Non-pigmented ciliary epithelial cell (primary cell): ENCODE results near the gene SUFU.

ENCODE experiments used
- DNase-seq: peaks from one replicate; pipeline ENCODE4 v3.0.0-alpha.2; 2010; ENCODE audit warnings: low read depth

The SUFU gene

DNA sequence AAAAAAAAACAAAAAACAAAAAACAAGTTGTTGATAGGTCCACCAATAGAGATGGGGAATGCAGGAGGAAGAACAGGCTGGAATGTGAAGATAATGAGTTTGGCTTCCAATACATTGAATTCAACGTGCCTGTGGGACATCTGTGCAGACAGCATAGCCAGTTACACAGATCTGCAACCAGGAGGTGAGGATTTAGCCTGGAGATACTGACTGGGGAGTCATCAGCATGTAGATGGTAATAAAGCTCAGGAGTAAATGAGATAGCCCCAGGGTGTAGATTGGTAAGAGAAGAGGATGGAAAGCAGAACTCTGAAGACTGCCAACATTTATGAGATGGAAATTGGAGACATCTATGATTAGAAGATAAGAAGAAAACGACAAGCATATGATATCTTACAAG is 135.8 kb downstream of the SUFU start:
- no peak for DNase-seq

GRCh38 chr10:102641402-102641801 is 137.6 kb downstream of the SUFU start:
- DNase-seq: no peak

GRCh38 chr10:102641880-102642735 is 138.3 kb downstream of the SUFU start:
- DNase-seq: peak; percentile 87

DNA sequence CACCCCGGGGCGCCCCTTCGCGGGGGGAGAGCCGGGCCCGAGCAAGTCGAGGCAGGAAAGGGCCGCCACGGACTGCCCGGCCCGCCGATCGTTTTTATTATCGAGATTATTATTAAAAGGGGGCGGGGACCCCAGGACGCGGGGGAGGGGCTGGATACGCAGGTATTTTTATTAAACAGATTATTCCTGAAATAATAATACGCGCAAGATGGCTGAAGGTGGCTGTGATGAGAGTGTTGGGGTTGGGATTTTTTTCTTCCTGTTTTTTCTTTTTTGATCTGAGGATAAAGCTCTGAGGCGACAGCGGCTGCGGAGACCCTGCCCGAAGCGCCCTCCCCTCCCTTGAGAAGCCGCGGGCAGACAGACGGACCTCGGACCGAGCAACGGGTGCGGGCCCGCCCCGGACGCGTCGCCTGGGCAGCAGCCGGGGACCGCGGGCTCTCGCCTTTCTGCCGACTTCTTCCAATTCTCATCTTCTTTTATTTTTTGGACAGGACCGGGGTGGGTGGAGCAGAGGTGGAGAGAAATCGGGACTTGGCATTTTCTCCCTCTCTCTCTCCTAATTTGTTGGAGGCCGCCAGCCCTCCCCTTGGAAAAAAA is 139.1 kb downstream of the SUFU start:
- no peak for DNase-seq

GRCh38 chr10:102643336-102644065 is 139.7 kb downstream of the SUFU start:
- DNase-seq: no peak

DNA sequence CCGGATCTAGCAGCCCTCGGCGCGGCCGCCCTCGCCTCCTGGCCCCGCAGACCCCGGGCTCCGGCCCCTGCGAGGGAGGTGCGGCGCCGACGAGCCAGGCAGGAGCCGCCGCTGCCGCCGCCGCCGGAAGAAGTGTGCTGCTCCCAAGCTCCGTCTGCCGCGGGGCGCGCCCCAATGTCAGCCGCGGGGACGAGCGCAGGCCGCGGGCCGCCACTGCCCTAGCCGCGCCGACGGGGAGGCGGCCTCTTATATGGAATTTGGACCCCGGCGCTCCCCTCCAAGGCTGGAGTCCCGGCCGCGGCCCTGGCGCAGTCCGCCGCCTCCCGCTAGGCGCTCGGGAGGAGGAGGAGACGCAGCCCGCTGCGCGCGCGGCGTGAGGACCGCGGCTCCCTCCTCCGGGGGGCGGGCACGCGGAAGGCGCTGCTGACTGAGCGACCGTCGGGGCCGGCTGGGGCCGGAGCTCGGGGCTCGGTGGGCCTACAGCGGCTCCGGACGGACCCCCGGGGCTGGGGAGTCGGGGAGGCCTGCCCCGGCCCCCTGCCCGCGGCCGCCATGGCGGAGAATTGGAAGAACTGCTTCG is 140.4 kb downstream of the SUFU start, which contains the start of gene TRIM8:
Gene TRIM8 (plus strand): TSS at position 414 of the 580 bp plus-strand sequence. CDS start 139 bp downstream, at position 553.
- DNase-seq: no peak

DNA sequence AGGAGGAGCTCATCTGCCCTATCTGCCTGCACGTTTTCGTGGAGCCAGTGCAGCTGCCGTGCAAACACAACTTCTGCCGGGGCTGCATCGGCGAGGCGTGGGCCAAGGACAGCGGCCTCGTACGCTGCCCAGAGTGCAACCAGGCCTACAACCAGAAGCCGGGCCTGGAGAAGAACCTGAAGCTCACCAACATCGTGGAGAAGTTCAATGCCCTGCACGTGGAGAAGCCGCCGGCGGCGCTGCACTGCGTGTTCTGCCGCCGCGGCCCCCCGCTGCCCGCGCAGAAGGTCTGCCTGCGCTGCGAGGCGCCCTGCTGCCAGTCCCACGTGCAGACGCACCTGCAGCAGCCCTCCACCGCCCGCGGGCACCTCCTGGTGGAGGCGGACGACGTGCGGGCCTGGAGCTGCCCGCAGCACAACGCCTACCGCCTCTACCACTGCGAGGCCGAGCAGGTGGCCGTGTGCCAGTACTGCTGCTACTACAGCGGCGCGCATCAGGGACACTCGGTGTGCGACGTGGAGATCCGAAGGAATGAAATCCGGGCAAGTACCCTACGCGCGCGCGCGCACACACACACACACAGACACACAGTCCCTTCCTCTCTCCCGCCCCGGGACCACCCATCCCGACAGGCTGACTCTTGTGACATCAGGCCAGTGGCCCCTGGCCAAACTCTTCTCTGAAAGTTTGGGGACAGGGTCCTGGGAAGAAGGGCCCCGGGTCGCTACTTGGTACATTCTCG is 141.0 kb downstream of the SUFU start:
- no peak for DNase-seq

DNA sequence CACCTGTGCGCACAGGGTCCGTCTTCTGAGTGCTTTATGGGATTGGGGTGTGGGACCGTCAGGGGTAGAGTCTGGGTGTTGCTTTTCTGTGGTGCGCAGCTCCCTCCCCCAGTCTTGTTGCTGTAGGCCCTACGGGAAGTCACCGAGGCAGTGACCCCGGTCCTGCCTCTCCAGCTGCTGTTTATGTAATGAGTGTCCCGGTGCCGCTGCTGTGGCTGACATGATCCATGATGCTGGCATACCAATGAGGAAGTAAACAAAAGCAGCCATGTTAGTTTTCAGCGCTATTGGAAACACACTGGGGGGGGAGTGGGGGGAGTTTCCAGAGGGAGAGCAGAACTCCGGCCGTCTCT is 141.6 kb downstream of the SUFU start:
- no peak for DNase-seq

DNA sequence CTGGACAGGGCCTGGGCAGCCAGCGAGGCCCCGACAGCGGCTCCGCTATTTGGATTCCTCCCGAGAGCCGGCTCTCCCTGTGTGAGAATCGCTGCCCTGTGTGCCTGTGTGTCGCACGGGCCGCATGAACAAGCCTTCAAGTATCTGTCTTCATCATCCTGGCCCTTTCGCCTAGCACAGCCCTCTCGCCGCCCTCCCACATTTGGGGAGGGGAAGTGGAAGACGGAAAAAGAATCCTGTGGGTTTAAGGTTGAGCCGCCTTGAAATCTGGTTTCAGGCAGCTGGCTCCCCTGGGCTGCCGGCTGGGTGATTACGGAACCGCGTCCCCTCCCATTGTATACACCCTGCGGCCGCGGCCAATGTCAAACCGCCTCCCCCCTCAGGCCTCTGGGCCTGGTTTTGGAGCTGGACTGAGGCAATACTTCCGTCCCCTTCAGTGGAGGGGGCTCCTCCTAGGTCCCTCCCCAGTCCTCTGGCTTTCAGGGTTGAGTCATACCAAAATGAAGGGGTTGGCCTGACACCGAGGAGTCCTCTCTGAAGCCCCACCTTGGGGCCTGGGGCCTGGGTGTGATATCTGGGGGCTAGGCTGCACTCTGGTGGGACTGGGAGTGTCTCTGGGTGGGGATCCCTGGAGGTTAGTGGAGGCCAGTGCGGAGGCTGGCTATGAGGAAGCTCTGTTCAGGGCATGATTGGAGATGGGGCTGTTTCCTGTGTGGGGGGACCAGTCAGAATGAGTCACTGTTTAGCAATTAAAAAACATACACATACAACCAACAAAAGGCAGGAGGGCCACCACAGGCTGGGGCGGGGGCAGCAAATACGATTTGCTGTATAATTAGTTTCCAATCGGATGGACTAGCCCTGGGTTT is 142.2 kb downstream of the SUFU start:
- DNase-seq: peak; percentile 80

- DNase-seq: no peak
Measured at GRCh38 chr10:102646610-102647442, 143.1 kb downstream of the SUFU start.

GRCh38 chr10:102647443-102648268 is 143.9 kb downstream of the SUFU start:
- DNase-seq: no peak

DNA sequence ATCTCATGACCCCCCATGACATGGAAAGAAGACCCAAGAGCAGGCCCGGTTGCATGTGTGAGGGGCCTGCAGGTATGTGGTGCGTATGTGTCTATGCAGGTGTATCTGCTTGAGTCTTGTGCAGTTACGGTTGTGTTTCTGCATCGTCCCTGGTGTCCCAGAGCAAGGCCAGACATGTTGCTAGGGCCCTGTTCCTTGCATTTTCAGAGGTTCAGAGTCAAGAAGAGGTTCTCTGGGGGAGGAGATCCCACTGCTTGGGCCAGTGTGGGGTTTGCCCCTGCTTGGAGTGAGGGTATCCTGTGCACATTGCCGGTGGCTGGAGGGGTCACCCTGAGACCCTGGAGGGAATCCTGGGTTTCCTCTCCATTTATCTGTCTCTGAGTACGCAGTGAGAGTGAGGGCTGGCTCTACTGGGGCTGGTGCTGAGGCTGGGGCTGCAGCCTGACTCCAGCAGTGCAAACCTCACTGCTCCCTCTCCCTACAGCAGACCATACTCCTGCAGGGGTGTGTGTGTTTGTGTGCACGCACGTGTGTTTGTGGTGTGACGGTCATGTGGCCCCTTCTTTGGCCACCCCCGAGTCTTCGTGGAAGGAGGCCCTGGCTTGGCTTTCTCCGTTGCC is 144.6 kb downstream of the SUFU start:
- DNase-seq: no peak

- no peak for DNase-seq
Measured at GRCh38 chr10:102648889-102649796, 145.4 kb downstream of the SUFU start.

DNA sequence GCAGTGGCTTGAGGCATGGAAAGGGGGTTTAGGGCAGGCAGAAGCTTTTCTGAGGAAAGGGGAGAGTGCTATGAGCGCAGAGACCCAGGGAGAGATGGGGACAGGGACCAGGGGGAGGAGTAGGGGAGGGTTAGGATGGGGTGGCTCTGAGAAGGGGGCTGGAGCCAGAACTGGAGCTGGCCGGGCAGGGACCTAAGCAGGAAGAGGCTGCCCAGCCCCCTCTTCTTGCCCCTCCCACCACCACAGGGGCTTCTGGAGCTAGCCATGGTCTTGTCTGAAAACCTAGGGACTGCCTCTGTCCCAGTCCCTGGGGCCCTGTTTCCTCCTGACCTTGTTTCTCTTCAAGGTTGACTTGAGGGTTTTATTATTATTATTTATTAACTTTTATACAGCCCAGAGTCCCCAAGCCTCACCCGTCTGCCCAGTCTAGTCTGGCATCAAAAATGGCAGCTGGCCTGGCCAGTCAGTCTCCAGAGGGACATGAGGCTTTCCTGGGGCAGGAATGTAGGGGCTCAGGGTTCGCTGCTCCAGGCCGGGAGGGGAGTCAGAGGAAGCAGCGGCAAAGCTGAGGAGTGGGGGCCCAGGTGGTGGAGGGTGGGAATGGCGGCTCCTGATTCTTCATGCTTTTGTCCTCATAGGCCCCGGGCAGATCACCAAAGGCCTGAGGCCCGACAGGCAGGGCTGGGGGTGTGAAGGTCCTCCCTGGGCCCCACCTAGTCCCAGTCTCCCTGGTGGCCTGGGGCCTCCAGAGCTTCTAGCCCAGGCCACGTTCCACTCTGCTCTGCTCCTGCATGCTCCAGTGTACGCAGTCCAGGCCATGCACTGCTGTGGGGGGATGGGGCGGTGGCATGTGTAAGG is 146.3 kb downstream of the SUFU start:
- DNase-seq: no peak

DNA sequence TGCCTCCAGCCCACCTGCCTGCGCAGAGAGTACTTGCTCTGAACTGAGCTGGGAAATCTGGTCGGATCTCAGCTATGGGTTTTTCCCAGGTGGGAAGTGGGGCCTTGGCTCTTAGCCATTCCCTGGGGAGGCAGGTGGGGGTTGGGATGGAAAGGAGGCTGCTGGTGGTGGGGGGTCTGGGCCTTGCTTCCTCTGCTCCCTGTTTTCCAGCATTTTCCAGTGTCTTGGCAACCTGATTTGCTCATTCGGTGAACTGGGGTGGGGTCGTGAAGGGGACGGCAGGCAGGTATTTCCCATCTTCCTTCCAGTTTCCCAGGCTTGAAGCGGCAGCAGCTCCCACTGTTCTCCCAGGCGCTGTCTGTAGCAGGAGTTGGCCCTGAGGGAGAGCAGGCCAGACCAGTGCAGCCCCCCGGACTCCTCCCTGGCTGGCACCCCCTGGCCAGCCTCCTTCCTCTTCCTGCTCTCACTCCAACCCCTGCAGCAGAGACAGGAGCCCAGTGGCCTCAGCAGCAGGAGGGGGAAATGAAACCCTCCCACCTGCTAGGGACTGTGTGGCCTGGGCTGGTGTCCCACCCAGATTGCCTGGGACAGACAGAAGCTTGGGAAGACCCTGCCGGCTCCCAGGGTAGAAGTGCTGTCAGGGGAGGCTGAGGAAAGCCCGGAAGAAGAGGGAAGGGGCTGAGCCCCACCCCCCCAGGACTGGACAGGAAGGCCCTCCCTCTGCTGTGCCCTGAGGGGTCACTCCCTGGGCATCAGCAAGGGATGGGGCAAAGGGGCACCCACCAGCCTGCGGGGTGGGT is 147.1 kb downstream of the SUFU start:
- DNase-seq: no peak
